ENCODE results near the gene LTF.

GRCh38 chr3:46455231-46456115, 9.2 kb downstream of the LTF start:
- TF ChIP-seq EZH2 (IDR thresholded peaks at IDR 0.05; ENCODE audit: low read depth) (no peak), CTCF (conservative IDR thresholded peaks at IDR 0.05) (no peak)
